Fibroblast of lung (primary cell): Measurements from ENCODE around the gene CHRM1. TPM values are rescaled to one million over a fixed set of nuclear protein-coding genes. Genes with fewer than 3 reads are reported as not detected.

Experiments used
- DNase-seq, 2 donors: peaks; one replicate each; pipeline versions ENCODE4 v3.0.0 to v3.0.0-alpha.2; 2010; ENCODE audit warnings: low read depth in 2 of 2
- H2AFZ ChIP-seq: 2 replicates; pipeline ENCODE4 v1.5.1; 2012; ENCODE audit warnings: low read length, control low read depth, inconsistent platforms
- H3K27ac ChIP-seq: 2 replicates; pipeline ENCODE4 v1.5.1; 2011; ENCODE audit warnings: low read length, control low read depth; ENCODE audit not compliant: insufficient read depth
- H3K27me3 ChIP-seq: 2 replicates; pipeline ENCODE4 v1.5.1; 2011; ENCODE audit warnings: mild to moderate bottlenecking, low read length; ENCODE audit not compliant: control insufficient read depth, insufficient read depth
- H3K36me3 ChIP-seq: 2 replicates; pipeline ENCODE4 v1.5.1; 2011; ENCODE audit warnings: low read length; ENCODE audit not compliant: control insufficient read depth, insufficient read depth
- H3K4me1 ChIP-seq: 2 replicates; pipeline ENCODE4 v1.5.1; 2011; ENCODE audit warnings: low read length; ENCODE audit not compliant: control insufficient read depth, insufficient read depth; ENCODE audit errors: extremely low read depth
- H3K4me2 ChIP-seq: 2 replicates; pipeline ENCODE4 v1.5.1; 2011; ENCODE audit warnings: low read length, control low read depth; ENCODE audit not compliant: insufficient read depth; ENCODE audit errors: extremely low read depth
- H3K4me3 ChIP-seq, 4 experiments: fragments of 200-600 bp in 1 of 4; sonication (generic) in 1 of 4; replicated peaks in 1 of 4; 2 replicates each; pipeline ENCODE4 v1.5.1; 2011 to 2016; ENCODE audit warnings: low read length in 4 of 4, low read depth in 3 of 4, mild to moderate bottlenecking in 3 of 4, control low read depth in 2 of 4, inconsistent platforms in 1 of 4, mixed read lengths in 1 of 4; ENCODE audit not compliant: insufficient read depth in 1 of 4; ENCODE audit errors: control extremely low read depth in 1 of 4
- H3K79me2 ChIP-seq: 2 replicates; pipeline ENCODE4 v1.5.1; 2012; ENCODE audit warnings: mild to moderate bottlenecking, low read length, inconsistent platforms; ENCODE audit not compliant: control insufficient read depth, insufficient read depth
- H3K9ac ChIP-seq: 2 replicates; pipeline ENCODE4 v1.5.1; 2011; ENCODE audit warnings: mild to moderate bottlenecking, low read length, control low read depth; ENCODE audit not compliant: insufficient read depth
- H3K9me3 ChIP-seq: 2 replicates; pipeline ENCODE4 v1.5.1; 2012; ENCODE audit warnings: low read depth, low read length; ENCODE audit not compliant: control insufficient read depth, insufficient read depth
- H4K20me1 ChIP-seq: 2 replicates; pipeline ENCODE4 v1.5.1; 2011; ENCODE audit warnings: low read length; ENCODE audit not compliant: control insufficient read depth, insufficient read depth; ENCODE audit errors: extremely low read depth
- CTCF ChIP-seq, 2 donors: IDR thresholded peaks in 1 of 2; conservative IDR thresholded peaks in 1 of 2; 1 replicate in 1 of 2; 2 replicates in 1 of 2; pipeline ENCODE4 v1.5.1; 2011 to 2012; ENCODE audit warnings: low read length in 2 of 2, control low read depth in 1 of 2, inconsistent platforms in 1 of 2, low read depth in 1 of 2, mild to moderate bottlenecking in 1 of 2
- EZH2 ChIP-seq: IDR thresholded peaks from 2 replicates; pipeline ENCODE4 v1.5.1; 2012; ENCODE audit warnings: low read length, control low read depth, mild to moderate bottlenecking; ENCODE audit errors: missing control alignments
- polyA plus RNA-seq, 2 donors: library from polyadenylated mRNA; depleted of rRNA in 1 of 2; stranded (reverse) in 1 of 2; unstranded in 1 of 2; fragments of >200 nt; gene quantifications; 2 replicates each; pipeline ENCODE4 v1.2.1, GENCODE V29; 2011 to 2012; ENCODE audit warnings: missing spikeins in 1 of 2
- total RNA-seq: library from RNA; depleted of rRNA; stranded (reverse); fragments of >200 nt; gene quantifications from 2 replicates; pipeline ENCODE4 v1.2.1, GENCODE V29; 2014

CHRM1 gene
- total and polyA plus RNA-seq, 2 donors (not counting 1 experiment from before 2014, with no cell fraction given): not detected

- no peak overlapping the region for H3K4me2 ChIP-seq
- H3K9ac ChIP-seq: no peak overlapping the region
- no peaks in the 10 kb centered on the region for H4K20me1 ChIP-seq
- no peaks in the 10 kb centered on the region for H3K36me3 ChIP-seq
- no peak for TF ChIP-seq EZH2
- TF ChIP-seq CTCF (conservative IDR thresholded peaks at IDR 0.05 in 1 of 2, IDR thresholded peaks at IDR 0.05 in 1 of 2; ENCODE audit: low read depth in 1 of 2, low read length in 2 of 2): no peak
- no peaks in the 10 kb centered on the region for H3K79me2 ChIP-seq
- H3K4me1 ChIP-seq: no peaks in the 10 kb centered on the region
- no peak overlapping the region for H2AFZ ChIP-seq
- no peaks in the 10 kb centered on the region for H3K9me3 ChIP-seq
- no peak overlapping the region for H3K27ac ChIP-seq
- H3K4me3 ChIP-seq: no peak overlapping the region
- DNase-seq: no peak
- H3K27me3 ChIP-seq: peaks cover 26% of the 10 kb centered on the region
Measured at GRCh38 chr11:62930666-62931065, 9.5 kb upstream of the CHRM1 start.

- TF ChIP-seq EZH2: no peak
- TF ChIP-seq CTCF (conservative IDR thresholded peaks at IDR 0.05 in 1 of 2, IDR thresholded peaks at IDR 0.05 in 1 of 2; ENCODE audit: low read depth in 1 of 2, low read length in 2 of 2): no peak
- Histone ChIP-seq H3K27ac (no peak overlapping the region), H2AFZ (no peak overlapping the region), H3K36me3 (no peaks in the 10 kb centered on the region), H4K20me1 (no peaks in the 10 kb centered on the region), H3K4me1 (peaks cover 3% of the 10 kb centered on the region), H3K9me3 (no peaks in the 10 kb centered on the region), H3K4me2 (no peak overlapping the region), H3K27me3 (peaks cover 31% of the 10 kb centered on the region), H3K4me3 (no peak overlapping the region), H3K9ac (no peak overlapping the region), H3K79me2 (no peaks in the 10 kb centered on the region)
- no peak for DNase-seq
Measured at GRCh38 chr11:62930157-62930556, 9.0 kb upstream of the CHRM1 start.

- TF ChIP-seq EZH2 (no peak), CTCF (conservative IDR thresholded peaks at IDR 0.05 in 1 of 2, IDR thresholded peaks at IDR 0.05 in 1 of 2; ENCODE audit: low read depth in 1 of 2, low read length in 2 of 2) (no peak)
- Histone ChIP-seq H3K36me3 (no peaks in the 10 kb centered on the region), H3K27me3 (peaks cover 41% of the 10 kb centered on the region), H3K4me1 (peaks cover 3% of the 10 kb centered on the region), H3K9me3 (no peaks in the 10 kb centered on the region), H3K4me2 (no peak overlapping the region), H3K4me3 (no peak overlapping the region), H4K20me1 (no peaks in the 10 kb centered on the region), H3K9ac (no peak overlapping the region), H2AFZ (no peak overlapping the region), H3K79me2 (no peaks in the 10 kb centered on the region), H3K27ac (no peak overlapping the region)
- DNase-seq: no peak
Measured at GRCh38 chr11:62928011-62928410, 6.8 kb upstream of the CHRM1 start.
